Keratinocyte (primary cell): ENCODE results near the gene EHHADH.

Experiments used
- CTCF ChIP-seq, 3 experiments: IDR thresholded peaks in 1 of 3; conservative IDR thresholded peaks in 1 of 3; optimal IDR thresholded peaks in 1 of 3; 2 replicates in 2 of 3; 3 replicates in 1 of 3; pipeline versions ENCODE3 to v1.5.1; 2011; ENCODE audit warnings: low read length in 3 of 3, mild to moderate bottlenecking in 3 of 3, moderate library complexity in 2 of 3, control low read depth in 1 of 3, inconsistent platforms in 1 of 3; ENCODE audit not compliant: insufficient read depth in 2 of 3; ENCODE audit errors: extremely low read depth in 1 of 3
- EZH2 ChIP-seq: IDR thresholded peaks from one replicate; pipeline ENCODE4 v1.6.1; 2012; ENCODE audit warnings: inconsistent platforms, mild to moderate bottlenecking, low read length, moderate library complexity

DNA sequence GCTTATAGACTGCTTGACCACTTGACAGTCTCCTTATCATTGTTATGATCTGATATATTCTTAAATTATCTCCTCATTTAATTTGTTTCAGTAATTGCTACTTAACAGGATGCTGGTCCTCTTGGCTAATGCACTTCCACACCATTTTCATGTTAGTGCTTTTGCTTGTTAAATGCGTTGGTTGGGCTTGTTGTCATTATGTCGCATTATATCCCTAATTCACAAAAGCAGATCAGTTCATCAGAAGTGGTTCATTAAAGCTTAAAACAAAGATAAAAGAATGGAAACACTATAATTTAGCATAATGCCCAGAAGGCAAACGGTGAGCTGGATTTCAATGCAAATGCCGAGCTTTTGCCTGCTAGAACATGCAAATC, 17.1 kb upstream of the EHHADH start:
- TF ChIP-seq CTCF (optimal IDR thresholded peaks at IDR 0.05 in 1 of 3, IDR thresholded peaks at IDR 0.05 in 1 of 3, conservative IDR thresholded peaks at IDR 0.05 in 1 of 3; ENCODE audit: extremely low read depth in 1 of 3, insufficient read depth in 2 of 3, low read length in 3 of 3) (no peak), EZH2 (no peak)
